Liver (tissue), 9 donors: ENCODE measurements around the gene CKS2. TPM values are rescaled to one million over a fixed set of nuclear protein-coding genes. Genes with fewer than 3 reads are reported as not detected.

ENCODE experiments used
- DNase-seq: peaks from one replicate; pipeline ENCODE4 v3.0.0-alpha.2; 2017; ENCODE audit warnings: low spot score
- H3K27ac ChIP-seq, 2 donors: one replicate each; pipeline ENCODE4 v1.7.0; 2013; ENCODE audit warnings: inconsistent platforms in 2 of 2, low read length in 2 of 2, control low read depth in 1 of 2, low read depth in 1 of 2, mild to moderate bottlenecking in 1 of 2
- H3K27me3 ChIP-seq, 4 donors: one replicate each; pipeline versions ENCODE4 v1.6.1 to v1.7.0; 2013; ENCODE audit warnings: low read length in 3 of 4, inconsistent platforms in 1 of 4, mild to moderate bottlenecking in 1 of 4, moderate library complexity in 1 of 4; ENCODE audit not compliant: control insufficient read depth in 4 of 4, insufficient read depth in 4 of 4
- H3K36me3 ChIP-seq, 4 donors: one replicate each; pipeline versions ENCODE4 v1.6.1 to v1.7.0; 2013; ENCODE audit warnings: low read length in 3 of 4, mild to moderate bottlenecking in 3 of 4, low read depth in 1 of 4, moderate library complexity in 1 of 4; ENCODE audit not compliant: control insufficient read depth in 4 of 4, insufficient read depth in 3 of 4
- H3K4me1 ChIP-seq, 4 donors: one replicate each; pipeline versions ENCODE4 v1.6.1 to v1.7.0; 2013; ENCODE audit warnings: low read length in 3 of 4, mild to moderate bottlenecking in 3 of 4, moderate library complexity in 1 of 4; ENCODE audit not compliant: control insufficient read depth in 4 of 4, insufficient read depth in 4 of 4
- H3K4me3 ChIP-seq, 3 donors: one replicate each; pipeline versions ENCODE4 v1.6.1 to v1.7.0; 2013; ENCODE audit warnings: low read length in 3 of 3, control low read depth in 1 of 3, low read depth in 1 of 3, mild to moderate bottlenecking in 1 of 3
- H3K9ac ChIP-seq, 2 donors: one replicate each; pipeline ENCODE4 v1.7.0; 2013; ENCODE audit warnings: low read length in 2 of 2, mild to moderate bottlenecking in 2 of 2, moderate library complexity in 2 of 2, control low read depth in 1 of 2, low read depth in 1 of 2
- H3K9me3 ChIP-seq, 4 donors: one replicate each; pipeline versions ENCODE4 v1.6.1 to v1.7.0; 2013; ENCODE audit warnings: low read length in 3 of 4; ENCODE audit not compliant: control insufficient read depth in 4 of 4
- FOXA1 ChIP-seq: IDR thresholded peaks from 2 replicates; pipeline ENCODE4 v1.6.1; 2016; ENCODE audit warnings: antibody characterized with exemption
- FOXA2 ChIP-seq: IDR thresholded peaks from 2 replicates; pipeline ENCODE4 v1.6.1; 2016; ENCODE audit warnings: antibody characterized with exemption
- HNF4A ChIP-seq, 2 donors: conservative IDR thresholded peaks; 2 replicates each; pipeline ENCODE4 v1.6.1; 2016; ENCODE audit warnings: antibody characterized with exemption in 2 of 2, mild to moderate bottlenecking in 2 of 2
- HNF4G ChIP-seq: IDR thresholded peaks from 2 replicates; pipeline ENCODE4 v1.6.1; 2016; ENCODE audit warnings: antibody characterized with exemption
- SP1 ChIP-seq: IDR thresholded peaks from 2 replicates; pipeline ENCODE4 v1.6.1; 2018; ENCODE audit warnings: antibody characterized with exemption, mild to moderate bottlenecking
- YY1 ChIP-seq: IDR thresholded peaks from 2 replicates; pipeline ENCODE4 v1.6.1; 2016; ENCODE audit warnings: antibody characterized with exemption, mild to moderate bottlenecking
- WGBS: extraction: QIAGEN DNeasy Blood & Tissue Kit; methylation state at CpG from one replicate; pipeline ENCODE4 v1.1.7; 2013; 5-methylcytosine and 5-hydroxymethylcytosine counted together
- polyA plus RNA-seq, 2 donors: library from polyadenylated mRNA; stranded (reverse) in 1 of 2; unstranded in 1 of 2; fragments of 200-250 nt in 1 of 2; fragments of >200 nt in 1 of 2; fragmentation: Nextera tagmentation in 1 of 2; extraction: Ambion mirVana in 1 of 2; gene quantifications; one replicate each; pipeline versions ENCODE4 v1.2.1 to v1.2.3, GENCODE V29; 2013 to 2015
- total RNA-seq, 2 donors: library from RNA; depleted of rRNA; stranded (reverse); fragments of >200 nt; gene quantifications; one replicate each; pipeline ENCODE4 v1.2.3, GENCODE V29; 2014
- TF ChIP-seq, protein P1 (sequence below): IDR thresholded peaks from 2 replicates; pipeline ENCODE4 v1.6.1; 2016; ENCODE audit warnings: antibody characterized with exemption
- TF ChIP-seq, protein P2 (sequence below): IDR thresholded peaks from 2 replicates; pipeline ENCODE4 v1.6.1; 2016; ENCODE audit warnings: antibody characterized with exemption, mild to moderate bottlenecking
- TF ChIP-seq, protein P3 (sequence below): IDR thresholded peaks from 2 replicates; pipeline ENCODE4 v1.6.1; 2016; ENCODE audit warnings: antibody characterized with exemption
- TF ChIP-seq, protein P4 (sequence below): fragments of 150-350 bp; IDR thresholded peaks from 2 replicates; pipeline ENCODE4 v1.5.1; 2017; ENCODE audit warnings: improper control_type of control experiment, low read depth, low read length; ENCODE audit not compliant: missing input control
- donor health status: healthy.
- donor health status: healthy.
- donor health status: healthy.
- donor health status: healthy.
- donor health status: healthy.

Gene CKS2
- total and polyA plus RNA-seq, 4 donors: 3.1 to 79.7 (median 17.7) TPM

DNA sequence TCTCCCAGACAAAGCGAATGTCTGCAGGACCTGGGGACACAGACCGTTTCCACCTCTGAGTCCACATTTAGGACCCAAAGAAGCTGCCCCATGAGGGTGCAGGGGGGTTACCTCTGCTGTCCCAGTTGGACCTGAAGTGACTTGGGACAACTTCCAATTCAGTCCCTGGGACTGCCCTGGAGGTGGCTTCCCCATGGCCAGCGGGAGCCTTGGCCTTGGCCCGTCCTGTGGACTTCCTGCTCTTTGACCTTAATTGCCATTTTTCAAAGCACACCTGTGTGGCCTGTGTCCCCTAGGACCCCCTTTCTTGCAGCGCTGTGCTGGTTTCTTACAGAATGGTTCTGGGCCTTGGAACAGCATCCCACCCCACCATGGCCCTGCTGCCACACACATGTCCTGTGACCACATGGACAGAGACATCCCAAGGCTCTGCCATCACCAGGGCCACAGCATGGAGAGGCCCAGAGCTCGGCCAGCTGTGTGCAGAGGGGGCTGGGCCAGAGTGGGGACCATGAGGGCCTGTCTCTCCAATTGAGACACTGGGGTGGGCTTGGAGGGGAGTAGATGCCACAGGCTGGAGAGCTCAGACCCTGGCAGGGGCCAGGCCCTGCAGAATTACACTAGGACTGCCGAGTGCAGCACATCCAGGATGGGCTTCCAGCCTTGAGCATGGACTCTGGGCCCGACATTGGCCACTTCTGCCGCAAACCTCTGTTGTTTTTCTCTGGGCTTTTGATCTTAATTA lies 53.1 kb downstream of the CKS2 start:
- Histone ChIP-seq H3K4me3 (no peak overlapping the region), H3K27ac (no peak overlapping the region), H3K9ac (no peak overlapping the region), H3K36me3 (peaks cover 6 to 27% (median 14%) of the 10 kb centered on the region in 4 donors), H3K9me3 (no peaks in the 10 kb centered on the region), H3K27me3 (no peaks in the 10 kb centered on the region), H3K4me1 (peaks cover 0 to 2% (median 0%) of the 10 kb centered on the region in 4 donors)
- DNase-seq: no peak
- TF ChIP-seq, protein P1, sequence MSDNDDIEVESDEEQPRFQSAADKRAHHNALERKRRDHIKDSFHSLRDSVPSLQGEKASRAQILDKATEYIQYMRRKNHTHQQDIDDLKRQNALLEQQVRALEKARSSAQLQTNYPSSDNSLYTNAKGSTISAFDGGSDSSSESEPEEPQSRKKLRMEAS: no peak
- TF ChIP-seq, protein P2, sequence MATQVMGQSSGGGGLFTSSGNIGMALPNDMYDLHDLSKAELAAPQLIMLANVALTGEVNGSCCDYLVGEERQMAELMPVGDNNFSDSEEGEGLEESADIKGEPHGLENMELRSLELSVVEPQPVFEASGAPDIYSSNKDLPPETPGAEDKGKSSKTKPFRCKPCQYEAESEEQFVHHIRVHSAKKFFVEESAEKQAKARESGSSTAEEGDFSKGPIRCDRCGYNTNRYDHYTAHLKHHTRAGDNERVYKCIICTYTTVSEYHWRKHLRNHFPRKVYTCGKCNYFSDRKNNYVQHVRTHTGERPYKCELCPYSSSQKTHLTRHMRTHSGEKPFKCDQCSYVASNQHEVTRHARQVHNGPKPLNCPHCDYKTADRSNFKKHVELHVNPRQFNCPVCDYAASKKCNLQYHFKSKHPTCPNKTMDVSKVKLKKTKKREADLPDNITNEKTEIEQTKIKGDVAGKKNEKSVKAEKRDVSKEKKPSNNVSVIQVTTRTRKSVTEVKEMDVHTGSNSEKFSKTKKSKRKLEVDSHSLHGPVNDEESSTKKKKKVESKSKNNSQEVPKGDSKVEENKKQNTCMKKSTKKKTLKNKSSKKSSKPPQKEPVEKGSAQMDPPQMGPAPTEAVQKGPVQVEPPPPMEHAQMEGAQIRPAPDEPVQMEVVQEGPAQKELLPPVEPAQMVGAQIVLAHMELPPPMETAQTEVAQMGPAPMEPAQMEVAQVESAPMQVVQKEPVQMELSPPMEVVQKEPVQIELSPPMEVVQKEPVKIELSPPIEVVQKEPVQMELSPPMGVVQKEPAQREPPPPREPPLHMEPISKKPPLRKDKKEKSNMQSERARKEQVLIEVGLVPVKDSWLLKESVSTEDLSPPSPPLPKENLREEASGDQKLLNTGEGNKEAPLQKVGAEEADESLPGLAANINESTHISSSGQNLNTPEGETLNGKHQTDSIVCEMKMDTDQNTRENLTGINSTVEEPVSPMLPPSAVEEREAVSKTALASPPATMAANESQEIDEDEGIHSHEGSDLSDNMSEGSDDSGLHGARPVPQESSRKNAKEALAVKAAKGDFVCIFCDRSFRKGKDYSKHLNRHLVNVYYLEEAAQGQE: no peak
- no peak for TF ChIP-seq SP1
- no peak for TF ChIP-seq FOXA2
- TF ChIP-seq FOXA1: no peak
- TF ChIP-seq HNF4A (conservative IDR thresholded peaks at IDR 0.05): no peak
- TF ChIP-seq HNF4G: no peak
- 96% methylated on average over 9 of the region's 9 CpGs for WGBS

DNA sequence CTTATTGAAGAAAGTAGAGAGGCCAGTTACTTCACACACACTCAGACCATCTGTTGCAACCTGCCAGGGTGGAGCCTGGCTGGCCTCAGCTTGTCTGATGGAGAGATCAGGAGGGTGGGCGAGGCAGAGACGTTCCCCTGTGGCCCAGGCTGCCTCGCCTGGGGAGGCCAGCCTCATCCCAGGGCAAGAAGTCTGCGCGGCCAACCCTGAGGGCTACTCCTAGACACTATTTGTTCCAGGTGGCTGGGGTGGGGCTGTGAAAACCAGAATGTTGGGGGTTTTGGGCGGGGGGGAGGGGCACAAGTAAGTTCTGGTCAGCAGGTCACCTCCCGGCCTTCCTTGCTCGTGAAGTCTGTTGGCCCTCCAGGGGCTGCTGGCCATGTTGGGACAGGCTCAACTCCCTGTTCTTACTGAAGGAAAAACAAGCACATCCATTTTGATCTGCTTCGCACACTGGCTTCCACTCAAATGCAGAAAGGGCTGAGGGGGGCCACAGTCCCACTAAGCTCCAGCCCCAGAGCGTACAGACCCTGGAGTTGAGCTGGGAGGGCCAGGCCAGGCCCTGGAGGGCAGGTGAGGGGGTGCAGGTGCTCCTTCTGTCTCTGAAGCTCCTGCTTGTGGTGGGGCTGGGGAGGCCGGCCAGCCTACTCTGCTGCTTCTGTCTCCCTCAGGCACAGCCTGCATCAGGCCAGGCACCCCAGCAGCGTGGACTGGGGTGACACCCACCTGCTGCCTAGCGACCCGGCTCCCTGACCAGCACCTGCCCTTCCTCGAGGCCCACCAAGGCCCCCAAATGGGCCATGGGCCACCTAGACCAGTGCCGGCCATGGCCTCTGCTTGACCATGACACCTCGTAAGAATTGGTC lies 53.9 kb downstream of the CKS2 start:
- Histone ChIP-seq H3K9me3 (no peaks in the 10 kb centered on the region), H3K4me3 (no peak overlapping the region), H3K36me3 (peaks cover 5 to 22% (median 14%) of the 10 kb centered on the region in 4 donors), H3K4me1 (peaks cover 0 to 2% (median 0%) of the 10 kb centered on the region in 4 donors), H3K27ac (no peak overlapping the region), H3K27me3 (no peaks in the 10 kb centered on the region), H3K9ac (no peak overlapping the region)
- WGBS: 92% methylated on average over 17 of the region's 17 CpGs
- no peak for TF ChIP-seq HNF4A (conservative IDR thresholded peaks at IDR 0.05)
- TF ChIP-seq, protein P3, sequence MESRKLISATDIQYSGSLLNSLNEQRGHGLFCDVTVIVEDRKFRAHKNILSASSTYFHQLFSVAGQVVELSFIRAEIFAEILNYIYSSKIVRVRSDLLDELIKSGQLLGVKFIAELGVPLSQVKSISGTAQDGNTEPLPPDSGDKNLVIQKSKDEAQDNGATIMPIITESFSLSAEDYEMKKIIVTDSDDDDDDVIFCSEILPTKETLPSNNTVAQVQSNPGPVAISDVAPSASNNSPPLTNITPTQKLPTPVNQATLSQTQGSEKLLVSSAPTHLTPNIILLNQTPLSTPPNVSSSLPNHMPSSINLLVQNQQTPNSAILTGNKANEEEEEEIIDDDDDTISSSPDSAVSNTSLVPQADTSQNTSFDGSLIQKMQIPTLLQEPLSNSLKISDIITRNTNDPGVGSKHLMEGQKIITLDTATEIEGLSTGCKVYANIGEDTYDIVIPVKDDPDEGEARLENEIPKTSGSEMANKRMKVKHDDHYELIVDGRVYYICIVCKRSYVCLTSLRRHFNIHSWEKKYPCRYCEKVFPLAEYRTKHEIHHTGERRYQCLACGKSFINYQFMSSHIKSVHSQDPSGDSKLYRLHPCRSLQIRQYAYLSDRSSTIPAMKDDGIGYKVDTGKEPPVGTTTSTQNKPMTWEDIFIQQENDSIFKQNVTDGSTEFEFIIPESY: no peak
- TF ChIP-seq YY1: no peak
- no peak for DNase-seq

DNA sequence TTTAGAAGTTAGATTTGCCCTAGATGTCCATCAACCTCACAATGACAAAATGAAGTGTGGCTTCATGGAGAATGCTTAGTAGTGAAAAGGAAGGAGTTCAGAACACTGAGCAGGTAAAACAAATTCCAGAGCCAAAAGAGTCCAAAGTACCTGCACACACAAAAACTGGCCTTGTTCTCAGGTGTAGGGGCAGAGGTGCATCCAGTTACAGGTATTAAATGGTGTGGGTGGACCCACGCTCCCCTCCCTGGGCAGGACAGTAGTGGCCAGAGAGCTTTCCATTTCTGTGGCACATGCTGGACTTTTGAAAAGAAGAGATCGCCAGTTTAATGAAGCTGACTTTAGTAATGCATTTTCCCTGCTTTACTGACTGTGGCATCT lies 54.5 kb downstream of the CKS2 start:
- H3K4me1 ChIP-seq: peaks cover 0 to 2% (median 0%) of the 10 kb centered on the region in 4 donors
- WGBS: 95% methylated on average over 2 of the region's 2 CpGs

More for the DNA sequence above, 54.5 kb downstream of the CKS2 start:
- H3K27ac ChIP-seq: no peak overlapping the region
- H3K36me3 ChIP-seq: peaks cover 3 to 16% (median 12%) of the 10 kb centered on the region in 4 donors
- H3K4me3 ChIP-seq: no peak overlapping the region
- no peaks in the 10 kb centered on the region for H3K9me3 ChIP-seq
- TF ChIP-seq, protein P4, sequence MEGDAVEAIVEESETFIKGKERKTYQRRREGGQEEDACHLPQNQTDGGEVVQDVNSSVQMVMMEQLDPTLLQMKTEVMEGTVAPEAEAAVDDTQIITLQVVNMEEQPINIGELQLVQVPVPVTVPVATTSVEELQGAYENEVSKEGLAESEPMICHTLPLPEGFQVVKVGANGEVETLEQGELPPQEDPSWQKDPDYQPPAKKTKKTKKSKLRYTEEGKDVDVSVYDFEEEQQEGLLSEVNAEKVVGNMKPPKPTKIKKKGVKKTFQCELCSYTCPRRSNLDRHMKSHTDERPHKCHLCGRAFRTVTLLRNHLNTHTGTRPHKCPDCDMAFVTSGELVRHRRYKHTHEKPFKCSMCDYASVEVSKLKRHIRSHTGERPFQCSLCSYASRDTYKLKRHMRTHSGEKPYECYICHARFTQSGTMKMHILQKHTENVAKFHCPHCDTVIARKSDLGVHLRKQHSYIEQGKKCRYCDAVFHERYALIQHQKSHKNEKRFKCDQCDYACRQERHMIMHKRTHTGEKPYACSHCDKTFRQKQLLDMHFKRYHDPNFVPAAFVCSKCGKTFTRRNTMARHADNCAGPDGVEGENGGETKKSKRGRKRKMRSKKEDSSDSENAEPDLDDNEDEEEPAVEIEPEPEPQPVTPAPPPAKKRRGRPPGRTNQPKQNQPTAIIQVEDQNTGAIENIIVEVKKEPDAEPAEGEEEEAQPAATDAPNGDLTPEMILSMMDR: no peak
- H3K27me3 ChIP-seq: no peaks in the 10 kb centered on the region
- DNase-seq: no peak
- no peak overlapping the region for H3K9ac ChIP-seq
